IPS-NIHi7 (cell line): ENCODE measurements around the gene TXNDC2.

ENCODE experiments used
- DNase-seq: peaks from one replicate; pipeline ENCODE4 v3.0.0; 2012; ENCODE audit warnings: mixed read lengths; ENCODE audit errors: extremely low spot score

TXNDC2 gene

DNA sequence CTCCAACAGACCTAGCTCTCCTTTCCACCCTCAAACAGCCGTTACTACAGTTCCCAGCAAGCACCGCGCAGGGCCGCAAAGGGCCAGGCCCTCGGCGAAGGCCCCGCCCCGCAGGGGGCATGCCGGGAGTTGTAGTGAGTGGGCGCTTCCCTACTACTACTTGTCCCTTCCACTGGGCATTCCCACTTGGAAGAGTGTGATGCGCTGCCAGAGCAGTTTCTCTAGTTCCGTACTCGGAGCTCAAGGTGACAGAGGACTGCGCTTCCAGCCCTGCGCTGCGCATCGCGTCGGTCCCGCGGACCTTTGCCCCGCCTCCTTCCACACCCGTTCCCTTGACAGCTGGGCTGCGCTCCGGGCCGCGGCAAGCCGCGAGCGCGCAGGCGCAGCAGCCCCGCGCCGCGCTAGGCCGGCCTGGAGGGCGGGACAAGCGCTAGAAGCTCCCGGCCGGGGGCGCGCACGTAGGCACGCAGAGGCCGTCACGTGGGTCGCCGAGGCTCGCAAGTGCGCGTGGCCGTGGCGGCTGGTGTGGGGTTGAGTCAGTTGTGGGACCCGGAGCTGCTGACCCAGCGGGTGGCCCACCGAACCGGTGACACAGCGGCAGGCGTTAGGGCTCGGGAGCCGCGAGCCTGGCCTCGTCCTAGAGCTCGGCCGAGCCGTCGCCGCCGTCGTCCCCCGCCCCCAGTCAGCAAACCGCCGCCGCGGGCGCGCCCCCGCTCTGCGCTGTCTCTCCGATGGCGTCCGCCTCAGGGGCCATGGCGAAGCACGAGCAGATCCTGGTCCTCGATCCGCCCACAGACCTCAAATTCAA, 28.0 kb downstream of the TXNDC2 start, which contains the start of gene VAPA:
TSS of gene VAPA (plus strand) at position 491 of the 808 bp plus-strand sequence. CDS start at position 732, 241 bp downstream.
- DNase-seq: peak; percentile 95

GRCh38 chr18:9914334-9914583, 28.5 kb downstream of the TXNDC2 start:
- no peak for DNase-seq

DNA sequence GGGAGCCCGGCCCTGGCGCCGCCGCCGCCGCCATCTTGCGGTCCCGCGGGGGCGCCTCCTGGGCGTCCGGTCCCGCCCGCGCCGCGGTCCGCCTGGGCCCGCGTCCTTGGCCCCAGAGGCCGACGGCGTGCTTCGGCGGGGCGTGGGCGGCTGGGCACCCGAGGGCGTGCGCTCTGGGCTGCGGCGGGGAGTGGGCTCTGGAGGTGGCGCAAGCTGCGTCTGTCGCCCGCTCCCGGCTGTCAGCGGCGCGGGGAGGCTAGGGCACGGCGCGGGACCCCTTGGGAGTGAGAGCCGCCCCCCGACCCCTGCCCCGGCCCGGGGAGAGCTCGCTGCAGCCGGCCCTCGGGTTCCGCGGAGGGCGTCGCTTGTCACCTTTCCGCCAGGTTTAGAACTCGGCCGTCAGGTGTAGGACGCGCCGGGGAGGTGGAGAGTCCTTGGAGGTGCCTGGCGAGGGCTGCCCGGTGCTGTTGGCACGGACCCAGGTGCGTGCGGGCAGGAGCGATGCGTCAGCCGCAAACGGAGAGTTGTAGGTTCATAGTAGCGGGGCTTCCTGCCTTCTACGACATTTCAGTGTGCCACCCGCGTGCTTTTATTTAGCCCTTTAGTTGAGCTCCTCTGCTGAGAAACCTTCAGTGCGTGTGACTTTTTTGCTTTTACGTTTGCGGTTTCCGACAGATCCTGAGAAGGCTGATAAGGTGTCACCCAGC, 29.0 kb downstream of the TXNDC2 start:
- peak; percentile 57 for DNase-seq

DNA sequence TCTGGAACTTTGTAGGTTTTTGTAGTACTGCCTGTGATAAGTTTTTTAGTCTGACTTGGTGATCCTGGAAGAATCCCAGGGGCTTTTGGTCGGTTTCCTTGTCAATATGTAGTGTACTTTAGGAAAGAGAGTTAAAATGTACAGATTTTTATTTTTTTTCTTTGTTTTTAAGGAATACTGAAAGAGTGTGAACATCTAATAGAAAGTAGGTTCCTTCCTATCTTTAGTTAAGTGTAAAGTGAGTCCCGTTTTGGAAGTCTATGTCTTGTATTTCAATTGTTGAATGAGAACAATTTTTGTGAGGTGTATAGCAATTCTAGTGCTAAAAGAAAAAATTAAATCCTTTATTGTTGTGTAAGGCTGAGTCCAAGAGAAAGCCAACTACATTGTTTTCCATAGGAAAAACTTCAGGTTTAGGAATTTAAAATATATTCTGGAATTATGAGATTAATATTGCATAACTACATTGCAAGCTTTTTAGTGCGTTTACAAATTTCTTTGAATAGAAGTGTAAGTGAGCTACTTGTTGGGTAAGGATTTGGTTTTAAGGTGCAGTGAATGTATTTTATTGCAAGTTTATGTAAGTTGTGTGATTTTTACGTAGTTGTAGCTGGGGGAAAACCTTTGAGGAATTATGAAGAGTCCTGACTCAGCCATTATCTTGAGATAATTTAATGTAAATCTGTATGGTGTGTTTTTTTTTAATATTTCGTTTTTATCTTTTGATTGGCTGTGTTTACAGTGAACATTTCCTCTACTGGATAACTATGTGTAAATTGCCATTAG, 29.7 kb downstream of the TXNDC2 start:
- DNase-seq: no peak

DNA sequence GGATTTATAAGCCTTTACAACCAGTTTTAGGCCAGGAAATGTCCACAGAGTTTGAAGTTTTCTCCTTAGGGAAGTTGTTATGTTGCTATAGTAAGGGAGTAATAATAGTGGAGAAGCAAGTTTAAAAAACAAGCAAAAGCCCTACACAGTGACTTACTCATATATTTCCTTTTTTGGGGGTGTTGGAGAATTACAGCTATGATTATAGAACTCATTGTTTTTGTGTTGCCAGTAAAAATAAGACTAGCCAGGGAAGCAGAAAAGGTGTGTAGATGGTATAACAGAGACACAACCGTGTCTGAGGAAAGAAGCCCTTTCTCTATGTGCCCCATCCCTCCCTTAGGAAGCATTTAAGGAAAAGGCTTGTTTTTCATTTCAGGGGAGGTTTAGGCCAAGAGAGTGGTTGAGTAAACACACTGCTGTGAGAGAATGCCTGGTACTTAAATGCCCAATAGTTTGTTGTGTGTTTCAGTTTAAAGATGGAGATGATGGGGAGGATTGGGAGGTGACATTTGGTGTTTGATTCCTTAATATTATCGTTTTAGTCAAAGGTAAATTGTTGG, 30.4 kb downstream of the TXNDC2 start:
- no peak for DNase-seq

- no peak for DNase-seq
Measured at GRCh38 chr18:9916808-9917207, 31.0 kb downstream of the TXNDC2 start.

DNA sequence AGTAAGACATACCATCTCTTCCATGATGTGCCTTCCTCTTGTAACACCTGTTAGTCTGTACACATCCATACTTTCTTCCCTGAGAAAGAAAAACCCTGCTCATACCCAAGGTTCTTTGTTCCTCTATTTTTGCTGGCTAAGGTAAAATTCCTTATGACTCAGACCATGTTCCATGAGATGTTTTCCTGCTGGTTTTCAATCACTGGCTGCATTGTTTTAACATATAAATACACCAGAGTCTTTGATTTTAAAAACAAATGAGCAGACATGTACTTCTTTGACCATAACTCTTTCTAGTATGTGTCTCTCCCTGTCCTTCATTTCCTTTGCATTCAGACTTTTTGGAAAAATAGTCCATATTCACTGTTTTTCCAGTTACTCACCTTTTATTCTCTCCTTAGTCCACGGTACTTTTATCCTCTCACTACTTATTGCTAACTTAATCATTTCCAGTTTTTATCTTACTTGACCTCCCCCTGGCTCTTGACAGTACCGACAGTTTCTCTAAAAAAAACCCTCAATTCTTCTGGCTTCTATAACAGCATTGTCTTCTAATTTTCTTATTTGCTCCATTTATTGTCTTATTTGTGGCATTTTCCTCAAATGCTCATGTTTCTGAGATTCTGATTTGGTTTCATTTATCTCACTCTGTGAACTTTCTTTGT, 32.4 kb downstream of the TXNDC2 start:
- DNase-seq: no peak

DNA sequence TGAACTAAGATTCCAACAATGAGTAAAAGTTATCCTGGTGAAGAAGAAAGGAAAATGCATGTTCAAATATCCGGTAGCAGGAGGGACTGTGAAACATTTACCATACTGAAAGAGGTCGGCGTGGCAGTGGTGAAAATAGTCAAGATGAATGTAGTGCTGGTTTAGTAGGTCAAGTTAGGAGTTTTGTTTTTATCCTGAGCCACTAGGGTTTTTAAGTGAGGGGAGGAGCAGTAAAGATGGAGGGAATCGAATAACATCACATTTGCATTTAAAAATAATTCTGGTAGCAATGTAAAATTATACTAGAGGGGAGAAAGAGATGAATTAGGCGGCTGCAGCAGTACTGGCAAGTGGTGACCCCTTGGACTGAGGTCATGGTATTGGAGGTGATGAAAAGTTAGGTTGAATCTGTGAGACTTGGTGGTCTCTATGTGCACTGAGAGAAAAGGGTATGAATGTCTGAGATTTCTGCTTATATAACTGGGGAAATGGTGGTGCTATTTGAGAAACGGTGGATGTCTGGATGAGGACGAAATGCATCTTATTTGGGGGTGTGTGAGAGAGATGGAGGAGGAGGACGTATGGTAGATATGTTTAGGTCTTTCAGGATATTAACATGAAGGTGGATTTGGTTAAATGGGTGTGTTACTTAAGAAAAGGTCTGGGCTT, 33.9 kb downstream of the TXNDC2 start:
- DNase-seq: no peak

- no peak for DNase-seq
Measured at GRCh38 chr18:9922592-9923311, 37.0 kb downstream of the TXNDC2 start.

GRCh38 chr18:9924371-9924943, 38.7 kb downstream of the TXNDC2 start:
- no peak for DNase-seq

GRCh38 chr18:9925369-9925768, 39.6 kb downstream of the TXNDC2 start:
- DNase-seq: no peak

- no peak for DNase-seq
Measured at GRCh38 chr18:9925795-9926194, 40.0 kb downstream of the TXNDC2 start.

DNA sequence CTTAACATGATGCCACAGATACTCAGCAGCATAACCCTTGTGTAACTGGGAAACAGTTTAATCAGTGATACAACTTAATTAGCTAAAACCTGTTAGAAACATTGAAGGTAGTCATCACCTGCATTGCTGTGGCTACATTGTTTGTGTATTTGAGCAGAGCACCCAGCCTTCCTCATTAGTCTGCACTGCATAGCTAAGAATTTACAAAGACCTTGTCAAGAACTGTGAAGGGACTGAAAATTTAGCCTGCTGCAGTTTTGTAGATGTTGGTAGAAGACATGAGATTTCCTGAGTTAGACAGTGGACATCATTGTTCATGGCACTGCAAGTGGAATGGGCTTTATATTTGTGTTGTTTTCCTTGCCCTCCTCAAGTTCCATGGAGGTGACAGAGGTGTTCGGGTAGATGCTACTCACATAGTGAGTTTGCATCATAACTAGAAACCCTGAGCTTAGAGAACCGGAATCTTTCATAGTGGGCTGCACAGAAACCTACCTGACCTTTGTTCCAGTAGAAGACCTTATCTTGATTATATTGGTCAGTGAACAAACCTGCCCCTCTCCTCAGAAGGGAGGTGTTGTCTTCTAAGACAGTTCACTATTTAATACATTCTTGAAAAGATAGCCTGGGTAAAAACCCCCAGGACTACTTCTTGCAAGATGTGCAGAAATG, 40.6 kb downstream of the TXNDC2 start:
- no peak for DNase-seq

DNA sequence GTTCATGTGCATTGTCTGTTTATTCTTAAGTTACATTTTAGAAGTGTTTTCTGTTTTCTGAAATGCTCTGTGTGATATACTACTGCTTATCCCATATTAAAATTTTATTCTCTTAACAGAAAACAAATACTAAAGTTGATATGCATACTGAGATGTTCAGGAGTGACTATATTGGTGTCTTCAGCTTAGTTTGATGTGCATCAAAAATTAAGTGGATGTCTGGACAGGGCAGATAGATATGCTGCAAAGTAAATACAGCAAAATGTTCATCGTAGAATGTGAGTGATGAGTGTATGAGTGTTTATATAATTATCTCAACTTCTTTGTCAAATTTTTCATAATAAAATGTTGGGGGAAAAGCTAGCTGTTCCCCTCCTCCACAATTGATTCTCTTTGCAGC, 41.2 kb downstream of the TXNDC2 start:
- no peak for DNase-seq

- DNase-seq: no peak
Measured at GRCh38 chr18:9927392-9928063, 41.8 kb downstream of the TXNDC2 start.

DNA sequence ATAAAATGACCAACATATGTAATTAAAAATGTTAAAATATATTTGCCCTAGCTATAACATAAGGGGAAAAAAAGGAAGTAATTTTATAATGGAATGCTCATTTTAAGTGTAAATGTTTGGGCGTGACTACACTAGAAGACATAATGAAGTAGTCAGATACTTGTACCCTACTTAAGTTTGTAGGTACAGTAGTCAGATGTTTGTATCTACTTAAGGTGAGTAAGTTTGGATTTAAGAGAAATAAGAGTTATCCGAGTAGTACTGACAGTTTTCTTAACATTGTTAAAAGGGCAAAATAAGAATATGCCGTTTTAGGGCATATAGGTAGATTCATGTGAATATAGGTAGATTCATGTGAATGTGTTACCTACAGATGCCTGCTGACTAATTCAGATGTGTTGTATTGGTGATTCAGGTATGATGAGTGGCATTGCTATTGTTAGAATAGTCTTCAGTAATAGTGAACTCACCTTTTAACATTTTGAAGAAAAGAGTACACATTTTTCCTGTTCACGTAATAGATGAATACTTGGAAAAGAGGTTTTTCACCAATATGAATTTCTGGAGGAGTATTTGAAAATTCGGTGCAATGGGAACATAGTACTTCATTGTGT, 43.0 kb downstream of the TXNDC2 start:
- DNase-seq: no peak

- DNase-seq: no peak
Measured at GRCh38 chr18:9930299-9930884, 44.6 kb downstream of the TXNDC2 start.

- DNase-seq: no peak
Measured at GRCh38 chr18:9931146-9931545, 45.4 kb downstream of the TXNDC2 start.
